SW 1271 (cell line): ENCODE results near the gene KCNQ5.

Experiments
- DNase-seq, 2 experiments: peaks; one replicate each; lab custom pipeline; 2025; lab: John Stamatoyannopoulos, UW

The KCNQ5 gene

DNA sequence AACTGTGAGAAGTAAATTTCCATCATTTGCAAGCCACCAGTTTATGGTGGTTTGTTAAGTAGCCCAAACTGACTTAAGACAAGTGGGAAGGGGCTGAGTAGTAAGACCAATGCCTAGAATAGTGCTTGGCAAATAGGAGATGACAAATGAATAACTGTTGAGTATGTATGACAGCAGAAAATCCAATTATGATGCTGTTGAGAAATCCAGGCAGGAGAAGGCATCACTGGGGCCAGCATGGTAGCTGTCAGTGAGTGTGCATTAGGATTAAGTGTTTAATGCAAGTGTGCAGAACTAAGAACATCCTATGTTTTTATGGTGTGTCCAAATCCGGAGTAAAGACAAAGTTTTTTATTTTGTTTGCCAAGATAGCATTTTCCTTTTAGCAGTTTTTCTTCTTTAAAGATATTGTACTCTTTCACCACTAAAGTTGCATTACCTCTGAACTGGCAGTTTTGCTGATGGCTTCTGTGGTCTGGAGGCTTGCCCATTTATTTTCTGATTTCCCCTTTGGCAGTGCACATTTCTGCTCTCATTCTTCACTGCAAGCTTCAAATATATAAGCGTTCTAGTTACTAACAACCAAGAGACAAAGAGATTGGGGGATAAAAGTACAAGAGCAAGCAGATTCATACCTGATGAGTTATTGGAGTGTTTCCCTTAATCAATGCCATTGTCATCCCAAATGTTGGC is 289.7 kb downstream of the KCNQ5 start:
- DNase-seq = no peak

- DNase-seq = no peak
Observed at GRCh38 chr6:72913797-72914196, 291.9 kb downstream of the KCNQ5 start.

- DNase-seq = no peak
Observed at GRCh38 chr6:72916298-72916697, 294.4 kb downstream of the KCNQ5 start.

- no peak for DNase-seq
Observed at GRCh38 chr6:72916906-72917305, 295.0 kb downstream of the KCNQ5 start.

DNA sequence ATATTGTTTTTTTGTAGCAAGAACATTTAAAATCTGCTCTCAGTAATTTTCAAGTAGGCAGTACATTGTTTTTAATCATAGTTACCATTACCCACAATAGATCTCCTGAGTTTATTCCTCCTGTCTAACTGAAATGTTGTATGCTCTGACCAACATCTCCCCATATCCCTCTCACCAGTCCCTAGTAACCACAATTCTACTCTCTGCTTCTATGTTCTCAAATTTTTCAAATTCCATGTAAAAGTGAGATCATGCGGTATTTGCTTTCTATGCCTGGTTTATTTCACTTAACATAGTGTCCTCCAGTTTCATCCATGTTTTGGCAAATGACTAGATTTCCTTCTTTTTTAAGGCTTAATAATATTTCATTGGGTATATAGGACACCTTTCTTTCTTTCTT is 300.5 kb downstream of the KCNQ5 start:
- DNase-seq = no peak

- DNase-seq = no peak
Observed at GRCh38 chr6:72925136-72925535, 303.3 kb downstream of the KCNQ5 start.

DNA sequence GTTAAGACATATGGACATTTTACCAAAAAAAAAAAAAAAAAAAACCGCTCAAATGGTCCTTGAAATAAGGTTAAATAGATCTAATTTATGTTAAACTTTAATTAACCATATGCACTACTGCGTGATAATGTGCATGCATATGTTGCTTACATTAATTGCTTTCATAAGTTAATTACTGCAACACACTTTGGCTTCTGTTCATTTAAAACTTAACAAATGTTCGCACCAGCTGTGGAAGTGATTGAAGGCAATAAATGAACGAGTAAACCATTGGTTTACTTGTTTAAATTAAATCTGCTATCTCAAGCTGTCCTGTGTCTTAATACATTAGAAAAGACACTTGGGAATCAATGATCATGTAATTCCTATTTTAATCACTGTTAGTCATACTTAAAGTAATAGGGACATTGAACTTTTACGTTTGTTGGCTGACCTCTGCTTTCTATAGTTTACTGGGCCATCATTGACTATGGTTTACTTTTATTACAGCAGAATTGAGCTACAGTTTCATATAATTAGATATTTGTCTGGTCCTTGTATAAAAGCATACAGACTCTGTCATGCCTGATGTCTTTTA is 308.8 kb downstream of the KCNQ5 start:
- no peak for DNase-seq

DNA sequence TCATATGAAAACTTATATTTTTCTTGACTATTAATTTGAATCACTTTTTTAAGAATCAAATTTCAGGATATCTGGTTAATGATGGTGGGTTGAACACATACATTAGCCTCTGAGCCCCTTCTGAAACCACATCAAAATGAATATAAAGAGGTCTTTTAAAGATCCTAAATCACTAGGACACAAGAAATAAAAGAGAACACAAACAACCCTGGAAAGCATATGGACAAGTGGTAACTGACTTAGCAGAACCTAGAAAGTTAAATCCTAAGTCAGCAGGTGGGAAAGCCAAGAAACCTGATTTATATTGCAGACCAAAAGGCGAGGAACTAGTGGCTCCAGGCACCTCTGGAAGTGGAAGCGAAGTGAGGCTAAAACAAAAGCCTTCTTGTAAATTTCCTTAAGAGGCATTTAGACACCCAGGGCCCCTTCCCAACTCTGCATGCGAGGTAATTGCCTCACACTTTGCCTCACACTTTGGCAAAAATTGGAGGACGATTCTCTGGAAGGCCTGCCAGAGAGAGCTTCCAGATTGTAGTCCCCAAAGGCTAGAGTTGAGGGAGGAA is 309.5 kb downstream of the KCNQ5 start:
- no peak for DNase-seq

GRCh38 chr6:72933233-72933632 is 311.4 kb downstream of the KCNQ5 start:
- DNase-seq = no peak

DNA sequence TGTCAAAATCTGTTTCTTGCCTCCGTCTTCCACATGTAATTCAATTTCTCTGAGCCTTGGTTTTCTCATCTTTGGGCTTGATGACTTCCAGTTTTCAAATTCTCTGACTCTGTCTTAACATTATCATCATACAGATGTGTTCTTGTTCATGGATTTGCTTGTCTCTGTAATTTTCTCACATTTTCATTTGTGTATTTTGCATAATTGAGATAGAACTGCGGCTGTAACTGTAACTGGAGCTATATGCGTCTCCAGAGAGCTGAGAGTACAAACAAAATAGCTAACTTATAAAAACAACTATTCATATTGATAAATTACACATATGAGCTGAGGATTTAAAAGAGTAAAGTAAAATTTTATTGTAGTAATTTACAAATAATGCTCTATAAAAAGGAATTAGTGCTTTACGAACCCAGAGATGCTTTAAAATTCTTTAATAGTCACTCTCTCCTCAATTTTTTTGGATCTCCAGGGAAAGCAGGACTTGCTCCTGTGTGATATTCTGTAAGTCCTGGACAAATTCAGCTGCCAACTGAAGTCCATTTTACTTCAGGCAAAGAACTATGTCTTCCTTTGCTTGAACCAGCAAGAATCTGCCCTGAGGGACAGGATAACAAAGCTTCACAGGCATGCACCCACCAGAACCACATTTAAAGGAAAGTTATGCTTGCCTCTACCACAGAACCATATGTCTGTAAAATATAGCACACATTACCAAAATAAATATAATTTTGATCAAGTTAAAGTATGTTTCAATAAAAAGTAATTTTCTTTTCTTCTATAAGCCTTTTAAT is 315.1 kb downstream of the KCNQ5 start:
- DNase-seq = no peak

GRCh38 chr6:72938104-72938503 is 316.2 kb downstream of the KCNQ5 start:
- no peak for DNase-seq

DNA sequence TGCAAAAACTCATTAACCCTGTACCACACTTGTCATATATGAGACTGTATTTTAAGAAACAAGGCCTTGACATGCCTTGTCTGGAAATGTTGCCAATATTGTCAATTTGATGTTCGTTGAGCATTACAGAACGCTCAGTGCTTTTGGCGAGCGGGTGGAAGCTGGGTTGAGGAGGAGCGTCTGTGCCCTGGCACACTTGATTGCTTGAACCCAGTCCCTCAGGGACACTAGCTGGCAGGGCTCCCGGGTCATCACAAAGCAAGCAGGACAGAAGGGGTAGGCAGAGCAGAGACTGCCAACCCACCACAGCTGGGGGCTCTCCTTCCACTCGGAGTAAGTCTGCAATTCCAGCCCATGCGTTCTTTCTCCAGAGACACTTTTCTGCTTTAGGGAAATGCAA is 317.1 kb downstream of the KCNQ5 start:
- DNase-seq = no peak

- DNase-seq = no peak
Observed at GRCh38 chr6:72940265-72940664, 318.4 kb downstream of the KCNQ5 start.

DNA sequence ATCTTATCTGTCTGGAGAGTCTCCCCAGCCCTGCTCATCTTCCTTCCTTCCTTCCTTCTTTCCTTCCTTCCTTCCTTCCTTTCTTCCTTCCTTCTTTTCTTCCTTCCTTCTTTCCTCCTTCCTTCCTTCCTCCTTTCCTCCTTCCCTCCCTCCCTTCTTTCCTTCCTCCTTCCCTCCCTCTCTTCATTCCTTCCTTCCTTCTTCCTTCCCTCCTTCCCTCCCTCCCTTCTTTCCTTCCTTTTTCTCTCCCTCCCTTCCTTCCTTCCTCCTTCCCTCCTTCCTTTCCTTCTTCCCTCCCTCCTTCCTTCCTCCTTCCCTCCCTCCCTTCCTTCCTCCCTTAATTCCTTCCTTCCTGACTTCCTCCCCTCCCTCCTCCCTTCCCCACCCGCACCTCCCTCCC is 319.4 kb downstream of the KCNQ5 start:
- DNase-seq = no peak

DNA sequence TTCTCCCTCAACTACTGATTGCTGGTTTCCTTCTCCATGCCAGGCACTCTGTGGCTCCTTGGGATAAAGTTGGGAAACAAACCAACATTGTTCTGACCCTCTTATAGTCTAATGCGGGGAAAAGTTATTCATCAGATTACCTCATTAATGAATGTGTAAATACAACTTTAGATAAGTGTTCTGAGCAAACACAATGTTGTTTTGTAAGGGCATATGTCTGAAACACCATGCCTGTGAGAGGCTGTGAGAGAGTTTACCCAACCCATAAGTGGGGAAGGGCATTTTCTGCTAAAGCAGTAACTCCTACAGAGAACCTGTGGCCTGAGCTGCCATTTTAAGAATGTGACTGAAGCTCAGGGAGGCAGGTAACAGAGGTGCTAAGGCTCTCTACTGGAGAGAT is 319.9 kb downstream of the KCNQ5 start:
- DNase-seq = no peak

DNA sequence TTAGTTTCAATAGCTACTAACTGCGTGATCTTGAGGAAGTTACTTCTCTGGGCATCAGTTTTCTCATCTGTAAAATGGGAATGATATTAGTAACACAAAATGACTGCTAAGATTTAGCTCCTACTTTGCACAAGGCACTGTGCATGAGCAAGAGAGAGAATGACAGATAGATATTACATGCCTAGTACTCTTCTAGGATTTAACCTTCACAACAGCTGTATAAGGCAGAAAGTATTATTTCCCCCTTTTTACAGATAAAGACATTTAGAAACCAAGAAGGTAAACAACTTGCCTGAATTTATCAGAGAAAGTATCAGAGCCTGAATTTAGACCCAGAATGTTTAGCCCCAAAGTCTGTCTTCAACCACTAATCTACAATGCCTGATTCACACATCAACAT is 321.8 kb downstream of the KCNQ5 start:
- no peak for DNase-seq

DNA sequence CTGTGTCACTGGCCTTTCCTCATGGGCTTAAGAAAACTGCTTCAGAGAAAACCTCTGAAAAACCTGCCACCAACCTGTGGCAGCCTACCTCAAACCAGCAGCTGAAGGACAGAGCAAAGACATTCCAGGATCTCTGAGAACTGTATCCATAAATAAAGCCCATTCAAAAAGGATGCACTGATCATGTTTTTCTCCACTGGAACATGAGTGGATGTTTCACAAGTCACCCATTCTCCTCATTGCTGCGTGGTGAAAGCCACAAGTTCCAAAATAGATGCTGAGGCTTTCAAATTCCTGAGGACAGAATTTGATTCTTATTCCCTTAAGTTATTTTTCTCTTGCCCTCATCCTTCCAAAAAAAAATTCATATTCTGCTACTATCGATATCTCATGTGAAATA is 322.8 kb downstream of the KCNQ5 start:
- no peak for DNase-seq

DNA sequence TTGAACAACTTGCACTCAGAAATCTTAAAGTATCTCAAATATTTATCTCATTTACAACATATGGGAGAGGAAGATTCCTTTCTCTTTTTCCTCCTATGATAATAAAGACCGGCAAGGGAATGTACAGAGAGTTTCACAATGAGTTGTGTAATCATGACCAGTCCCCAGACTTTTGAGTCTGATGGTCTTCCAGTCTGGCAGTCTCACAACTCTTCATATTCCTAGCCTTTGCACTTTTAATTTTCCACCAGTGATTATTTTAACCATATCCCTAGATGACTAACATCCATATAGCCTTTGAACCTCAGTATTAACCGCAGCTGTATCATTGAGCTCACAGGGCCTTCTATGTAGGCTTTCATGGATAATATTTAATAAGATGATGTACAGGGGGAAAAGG is 324.9 kb downstream of the KCNQ5 start:
- no peak for DNase-seq

DNA sequence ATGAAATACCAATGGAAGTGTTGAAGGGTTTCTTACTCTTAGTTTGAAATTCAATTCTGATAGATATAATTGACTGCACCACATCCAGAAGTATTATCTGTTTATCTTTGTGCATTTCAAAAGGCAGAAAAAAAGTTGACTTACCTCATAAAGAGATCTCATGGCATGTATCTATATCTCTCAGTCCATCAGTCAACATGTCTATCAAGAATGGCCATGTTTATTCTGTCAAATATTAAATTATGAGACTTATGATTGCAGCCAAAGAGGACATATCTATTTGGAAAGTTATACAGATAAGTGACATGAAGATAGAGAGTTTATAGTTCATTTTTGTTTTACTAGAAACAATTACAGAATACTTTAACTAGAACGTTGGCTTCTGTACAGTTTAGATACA is 325.7 kb downstream of the KCNQ5 start:
- DNase-seq = no peak

- no peak for DNase-seq
Observed at GRCh38 chr6:72948153-72948552, 326.3 kb downstream of the KCNQ5 start.

DNA sequence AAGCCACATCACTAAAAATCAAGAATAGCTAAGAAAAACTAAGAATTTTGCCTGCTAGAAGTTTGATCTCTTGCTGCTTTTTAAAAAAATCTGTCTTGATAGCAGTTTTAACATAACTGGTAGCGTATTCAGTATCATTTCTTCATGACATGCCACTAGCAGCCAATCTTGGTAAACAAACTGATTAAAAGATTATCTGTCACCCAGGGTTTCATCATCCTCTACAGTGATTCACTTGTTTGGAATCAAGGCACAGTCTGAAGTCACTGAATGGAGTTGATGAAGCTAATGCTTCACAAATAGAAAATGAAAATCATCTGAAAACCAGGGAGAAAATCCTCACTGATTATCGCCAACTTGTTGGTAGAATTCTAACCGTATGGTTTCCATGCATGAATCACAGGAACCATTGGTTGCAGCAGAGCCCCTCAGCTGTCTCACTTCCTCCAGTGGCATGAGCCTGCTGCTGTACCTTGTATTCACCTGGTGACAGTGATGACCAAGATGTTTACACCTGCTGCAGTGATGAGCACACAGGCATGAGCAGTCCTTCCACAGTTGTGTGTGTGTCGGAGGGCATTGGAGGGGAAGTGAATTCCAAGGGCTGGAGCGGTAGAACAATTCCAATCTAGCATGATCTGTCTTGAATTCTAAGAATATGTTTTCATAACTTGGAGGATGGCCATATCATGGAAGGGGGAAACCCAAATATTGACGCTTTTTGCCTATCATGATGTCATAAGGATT is 328.4 kb downstream of the KCNQ5 start:
- peak in 1 of 2 experiments; percentile 67 for DNase-seq
